Right atrium auricular region (tissue), 2 donors: ENCODE results near the gene RNF212. TPM values are rescaled to one million over a fixed set of nuclear protein-coding genes. Genes with fewer than 3 reads are reported as not detected.

Experiments
- DNase-seq: peaks from one replicate; pipeline ENCODE4 v3.0.0-alpha.2; 2019; ENCODE audit warnings: low spot score
- H3K27ac ChIP-seq, 2 donors: fragments of 200-600 bp; sonication (generic); 1 replicate in 1 of 2; 2 replicates in 1 of 2; pipeline ENCODE4 v1.5.1; 2016 to 2019
- H3K27me3 ChIP-seq, 2 donors: fragments of 200-600 bp; sonication (generic); one replicate each; pipeline versions ENCODE4 v1.5.1 to v1.6.0; 2017 to 2019
- H3K36me3 ChIP-seq: fragments of 200-600 bp; sonication (generic); one replicate; pipeline ENCODE4 v1.5.1; 2016
- H3K4me1 ChIP-seq, 2 donors: fragments of 200-600 bp; sonication (generic); one replicate each; pipeline versions ENCODE4 v1.5.1 to v1.6.0; 2017 to 2019
- H3K4me3 ChIP-seq, 2 donors: fragments of 200-600 bp; sonication (generic); 1 replicate in 1 of 2; 2 replicates in 1 of 2; pipeline ENCODE4 v1.5.1; 2017 to 2019; ENCODE audit warnings: mild to moderate bottlenecking in 1 of 2, moderate library complexity in 1 of 2
- H3K9me3 ChIP-seq, 2 donors: fragments of 200-600 bp; sonication (generic); one replicate each; pipeline ENCODE4 v1.5.1; 2019
- CTCF ChIP-seq, 2 donors: fragments of 200-600 bp; sonication (generic); IDR thresholded peaks; one replicate each; pipeline ENCODE4 v1.5.1; 2019; ENCODE audit warnings: antibody characterized with exemption in 2 of 2
- total RNA-seq, 2 donors: library from RNA; depleted of rRNA; stranded (reverse); fragments of >200 nt; gene quantifications; one replicate each; pipeline ENCODE4 v1.1.0, GENCODE V29; 2016

Gene RNF212
- total RNA-seq, 2 donors from 2014 or later, result 1.9 TPM

- no peak for DNase-seq
- TF ChIP-seq CTCF (IDR thresholded peaks at IDR 0.05), result no peak
- H3K9me3 ChIP-seq, result no peaks in the 10 kb centered on the region
- H3K27me3 ChIP-seq, result no peaks in the 10 kb centered on the region
- no peak overlapping the region for H3K27ac ChIP-seq
- no peaks in the 10 kb centered on the region for H3K36me3 ChIP-seq
- no peak overlapping the region for H3K4me3 ChIP-seq
- H3K4me1 ChIP-seq, result no peaks in the 10 kb centered on the region
These were observed 24.5 kb upstream of the RNF212 start for GRCh38 chr4:1137850-1138249.

GRCh38 chr4:1137063-1137776 is 23.9 kb upstream of the RNF212 start:
- Histone ChIP-seq H3K36me3 (no peaks in the 10 kb centered on the region), H3K4me1 (no peaks in the 10 kb centered on the region), H3K27me3 (no peaks in the 10 kb centered on the region), H3K9me3 (no peaks in the 10 kb centered on the region), H3K27ac (no peak overlapping the region), H3K4me3 (no peak overlapping the region)
- DNase-seq, result no peak
- TF ChIP-seq CTCF (IDR thresholded peaks at IDR 0.05), result no peak

- Histone ChIP-seq H3K4me1 (no peaks in the 10 kb centered on the region), H3K27ac (no peak overlapping the region), H3K4me3 (no peak overlapping the region), H3K9me3 (no peaks in the 10 kb centered on the region), H3K27me3 (no peaks in the 10 kb centered on the region), H3K36me3 (no peaks in the 10 kb centered on the region)
- TF ChIP-seq CTCF (IDR thresholded peaks at IDR 0.05), result no peak
- no peak for DNase-seq
These were observed 22.7 kb upstream of the RNF212 start for GRCh38 chr4:1136048-1136447.

- H3K4me3 ChIP-seq, result no peak overlapping the region
- no peak for TF ChIP-seq CTCF (IDR thresholded peaks at IDR 0.05)
- H3K27me3 ChIP-seq, result no peaks in the 10 kb centered on the region
- H3K36me3 ChIP-seq, result no peaks in the 10 kb centered on the region
- no peak for DNase-seq
- no peak overlapping the region for H3K27ac ChIP-seq
- H3K4me1 ChIP-seq, result no peaks in the 10 kb centered on the region
- H3K9me3 ChIP-seq, result no peaks in the 10 kb centered on the region
These were observed 19.7 kb upstream of the RNF212 start for GRCh38 chr4:1133033-1133432.

- Histone ChIP-seq H3K27ac (no peak overlapping the region), H3K27me3 (no peaks in the 10 kb centered on the region), H3K9me3 (no peaks in the 10 kb centered on the region), H3K4me3 (no peak overlapping the region), H3K36me3 (no peaks in the 10 kb centered on the region), H3K4me1 (no peaks in the 10 kb centered on the region)
- TF ChIP-seq CTCF (IDR thresholded peaks at IDR 0.05), result peak; percentile 98 to 100
- peak; percentile 72 for DNase-seq
These were observed 17.2 kb upstream of the RNF212 start for GRCh38 chr4:1130316-1131186.
